C4-2B (cell line): ENCODE measurements around the gene FHIP2A.

Experiments used
- H3K27ac ChIP-seq: fragments of 450-650 bp; 2 replicates; pipeline ENCODE4 v1.5.1; 2017
- ZFX ChIP-seq: fragments of 450-650 bp; IDR thresholded peaks from 2 replicates; pipeline ENCODE4 v1.6.1; 2017
- TF ChIP-seq, protein P1 (sequence below): fragments of 450-650 bp; conservative IDR thresholded peaks from 2 replicates; pipeline ENCODE4 v1.5.1; 2017; ENCODE audit warnings: mild to moderate bottlenecking

FHIP2A gene

DNA sequence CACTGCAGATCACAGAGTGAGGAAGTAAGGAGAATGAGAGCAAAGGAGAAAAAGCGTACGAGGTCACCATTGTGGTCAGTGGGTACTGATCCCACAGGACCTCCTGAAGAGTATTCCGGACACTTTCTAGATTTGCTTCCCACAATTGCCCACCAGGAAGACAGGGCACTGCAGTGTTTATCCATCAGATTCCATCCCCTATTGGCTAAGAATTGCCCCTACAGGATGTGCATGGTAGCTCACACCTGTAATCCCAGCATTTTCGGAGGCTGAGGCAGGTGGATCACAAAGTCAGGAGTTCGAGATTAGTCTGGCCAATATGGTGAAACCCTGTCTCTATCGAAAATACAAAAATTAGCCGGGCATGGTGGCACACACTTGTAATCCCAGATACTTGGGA lies 5.3 kb upstream of the FHIP2A start:
- H3K27ac ChIP-seq = no peak overlapping the region
- no peak for TF ChIP-seq ZFX
- TF ChIP-seq, protein P1, sequence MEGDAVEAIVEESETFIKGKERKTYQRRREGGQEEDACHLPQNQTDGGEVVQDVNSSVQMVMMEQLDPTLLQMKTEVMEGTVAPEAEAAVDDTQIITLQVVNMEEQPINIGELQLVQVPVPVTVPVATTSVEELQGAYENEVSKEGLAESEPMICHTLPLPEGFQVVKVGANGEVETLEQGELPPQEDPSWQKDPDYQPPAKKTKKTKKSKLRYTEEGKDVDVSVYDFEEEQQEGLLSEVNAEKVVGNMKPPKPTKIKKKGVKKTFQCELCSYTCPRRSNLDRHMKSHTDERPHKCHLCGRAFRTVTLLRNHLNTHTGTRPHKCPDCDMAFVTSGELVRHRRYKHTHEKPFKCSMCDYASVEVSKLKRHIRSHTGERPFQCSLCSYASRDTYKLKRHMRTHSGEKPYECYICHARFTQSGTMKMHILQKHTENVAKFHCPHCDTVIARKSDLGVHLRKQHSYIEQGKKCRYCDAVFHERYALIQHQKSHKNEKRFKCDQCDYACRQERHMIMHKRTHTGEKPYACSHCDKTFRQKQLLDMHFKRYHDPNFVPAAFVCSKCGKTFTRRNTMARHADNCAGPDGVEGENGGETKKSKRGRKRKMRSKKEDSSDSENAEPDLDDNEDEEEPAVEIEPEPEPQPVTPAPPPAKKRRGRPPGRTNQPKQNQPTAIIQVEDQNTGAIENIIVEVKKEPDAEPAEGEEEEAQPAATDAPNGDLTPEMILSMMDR = no peak

DNA sequence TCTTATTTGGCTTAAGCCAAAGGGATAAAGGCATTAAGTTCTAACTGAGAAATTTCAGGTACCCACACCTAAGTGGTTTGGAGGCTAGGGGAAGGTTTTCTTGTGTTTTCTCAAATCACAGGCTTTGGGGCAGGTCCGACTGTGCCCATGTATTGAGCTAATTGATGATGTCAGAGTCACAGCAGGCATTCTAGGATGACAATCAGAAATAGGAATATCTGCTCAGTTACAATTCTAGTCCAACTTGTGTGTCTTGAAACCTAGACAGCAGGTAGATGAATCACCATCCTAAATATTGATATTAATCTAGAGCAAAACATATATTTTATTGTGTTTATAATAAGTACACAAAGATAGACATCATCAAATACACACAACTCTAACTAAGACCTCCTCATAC lies 2.3 kb upstream of the FHIP2A start:
- no peak for TF ChIP-seq ZFX
- TF ChIP-seq, protein P1 = no peak
- H3K27ac ChIP-seq = no peak overlapping the region; the same call in 1 of the 2 replicates

DNA sequence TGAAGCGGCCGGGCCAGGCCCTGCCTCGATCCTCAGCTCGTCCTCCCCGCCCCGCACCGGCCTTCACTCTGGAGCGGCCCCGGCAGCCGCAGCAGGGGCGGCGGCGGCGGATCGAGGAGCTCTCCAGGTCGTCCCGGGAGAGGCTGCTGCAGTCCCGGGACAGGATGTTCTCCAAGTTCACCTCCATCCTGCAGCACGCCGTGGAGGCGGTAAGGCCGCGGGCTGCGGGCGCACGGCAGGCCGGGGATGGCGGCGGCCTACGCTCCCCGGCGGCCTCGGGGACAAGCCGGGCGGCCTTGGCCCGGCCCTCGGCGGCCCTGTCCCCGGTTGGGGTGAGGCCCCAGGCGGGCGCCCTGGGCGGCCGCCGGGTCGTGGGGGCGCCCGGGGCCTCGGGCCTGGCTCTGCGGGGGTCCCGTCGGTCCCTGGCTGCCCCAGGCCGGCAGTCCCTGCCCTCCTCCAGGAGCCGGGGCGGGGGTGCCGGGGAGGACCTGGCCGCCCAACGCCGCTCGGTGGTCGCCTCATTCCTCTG lies 399 bp downstream of the FHIP2A start:
- H3K27ac ChIP-seq = peak overlapping the region; percentile 98
- TF ChIP-seq ZFX = peak; percentile 100
- TF ChIP-seq, protein P1 = peak; percentile 72

DNA sequence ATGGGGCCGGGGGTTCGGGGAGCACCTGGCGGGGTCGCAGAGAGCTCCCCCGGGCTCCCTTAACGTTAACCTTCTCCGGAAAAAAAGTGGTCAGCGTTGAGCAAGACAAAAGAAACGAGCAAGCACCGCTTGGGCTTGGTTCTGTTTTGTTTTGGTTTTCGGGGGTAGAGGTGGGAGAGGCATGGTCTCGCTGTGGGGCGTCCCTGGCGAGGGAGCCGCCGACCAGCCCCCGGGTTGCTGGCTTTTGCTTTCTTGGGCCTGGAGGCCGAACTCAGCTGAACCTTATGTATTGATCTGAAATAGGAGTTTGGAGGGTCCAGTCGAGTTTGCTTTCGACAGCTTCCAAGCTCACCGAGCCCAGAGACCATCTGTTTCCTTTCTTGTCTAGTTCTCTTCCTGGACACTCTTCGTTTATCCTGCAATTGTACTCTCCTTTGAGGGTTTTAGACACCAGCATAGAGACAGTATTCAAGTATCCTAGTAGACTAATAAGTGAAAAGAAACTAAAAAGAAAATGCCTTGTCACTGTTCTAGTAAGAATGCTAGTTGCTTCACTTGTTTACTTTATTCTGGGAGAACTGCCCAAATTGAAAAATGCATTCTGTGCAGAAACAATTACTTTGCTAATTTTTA lies 980 bp downstream of the FHIP2A start:
- H3K27ac ChIP-seq = peak overlapping the region; percentile 98
- TF ChIP-seq, protein P1 = no peak
- no peak for TF ChIP-seq ZFX

DNA sequence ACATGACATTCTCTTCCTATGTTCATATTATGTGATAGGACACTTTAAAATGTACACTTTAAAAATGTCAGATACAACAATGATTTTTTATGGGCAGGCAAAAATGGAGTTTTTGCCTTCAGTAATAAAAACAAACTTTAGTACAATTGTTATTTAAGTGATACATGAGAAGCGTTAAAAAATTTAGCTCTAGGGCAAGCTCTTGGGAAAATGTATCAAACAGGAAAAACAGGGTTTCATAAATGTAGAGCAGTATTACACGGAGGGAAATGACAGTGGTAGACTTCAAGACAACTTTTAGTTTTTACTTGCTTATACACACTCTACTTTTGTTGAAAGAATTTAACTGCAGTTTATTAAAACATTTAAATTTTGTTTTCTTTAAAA lies 1.5 kb downstream of the FHIP2A start:
- no peak for TF ChIP-seq ZFX
- TF ChIP-seq, protein P1 = no peak
- H3K27ac ChIP-seq = peak overlapping the region; percentile 98

DNA sequence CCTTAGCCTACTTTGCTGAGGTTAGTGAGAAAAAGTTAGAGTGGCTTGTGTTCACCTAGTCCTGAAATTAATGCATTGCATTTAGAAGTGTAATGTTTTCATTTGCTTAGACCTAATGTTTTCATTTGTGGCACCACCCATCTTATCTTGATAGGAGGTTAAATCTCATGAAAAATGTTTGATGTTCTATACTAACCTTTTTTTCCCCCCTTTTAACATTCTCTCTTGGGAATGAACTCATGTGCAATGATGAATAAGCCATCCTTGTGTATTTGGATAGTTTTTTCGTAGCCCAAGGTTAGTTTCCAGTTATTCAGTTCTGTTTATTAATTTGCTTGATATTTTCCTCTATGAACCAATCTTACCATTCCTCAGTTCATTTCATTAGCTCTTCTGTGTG lies 2.8 kb downstream of the FHIP2A start:
- no peak overlapping the region for H3K27ac ChIP-seq
- TF ChIP-seq, protein P1 = no peak
- TF ChIP-seq ZFX = no peak

DNA sequence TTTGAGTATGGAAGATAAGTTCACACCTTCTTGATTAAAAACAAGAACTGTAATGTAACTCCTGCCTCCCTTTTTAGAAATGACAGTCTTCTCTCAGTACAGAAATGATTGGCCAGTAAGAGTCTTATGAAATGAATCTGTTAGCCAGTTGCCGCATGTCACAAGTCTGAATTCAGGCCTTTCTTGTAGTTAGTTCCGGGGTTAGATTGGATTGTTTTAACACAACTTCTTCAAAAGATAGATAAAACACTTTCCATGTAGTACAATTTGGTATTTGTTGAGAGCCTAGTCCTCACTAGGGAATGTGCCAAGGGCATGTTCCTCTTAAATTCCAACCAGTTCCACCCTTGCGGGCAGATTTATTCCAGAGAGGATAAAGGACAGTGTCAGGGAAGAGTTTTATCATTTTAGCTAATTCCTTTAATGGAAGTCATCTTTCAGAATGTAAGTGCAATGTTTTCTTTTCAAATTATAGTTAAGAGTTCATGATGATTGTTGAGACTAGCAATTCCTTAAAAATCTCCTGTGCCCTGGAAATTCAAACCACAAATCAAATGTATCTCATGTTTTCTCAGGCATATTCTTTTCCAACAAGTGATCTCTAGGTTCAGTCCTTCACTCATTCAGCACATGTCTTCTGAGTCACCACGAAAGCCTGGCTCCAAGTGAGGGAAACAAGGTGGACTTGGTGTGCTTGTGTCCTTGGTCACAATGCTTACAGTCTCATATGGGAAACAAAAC lies 4.1 kb downstream of the FHIP2A start:
- H3K27ac ChIP-seq = no peak overlapping the region

More for the DNA sequence above, 4.1 kb downstream of the FHIP2A start:
- TF ChIP-seq, protein P1 = no peak
- TF ChIP-seq ZFX = no peak
